Muscle layer of colon (tissue), 2 donors: ENCODE results near the gene ARHGAP8.
"Not testable (repeated sequence)": the region's sequence is repeated elsewhere in the genome, so short reads cannot be mapped to it uniquely, and the experiment has no call there.

ENCODE experiments used
- H3K27ac ChIP-seq: one replicate; pipeline ENCODE4 v1.7.0; 2013; ENCODE audit warnings: low read depth, mild to moderate bottlenecking, low read length, moderate library complexity
- H3K27me3 ChIP-seq, 2 donors: one replicate each; pipeline ENCODE4 v1.7.0; 2013; ENCODE audit warnings: low read length in 2 of 2, mild to moderate bottlenecking in 2 of 2; ENCODE audit not compliant: insufficient read depth in 2 of 2, control insufficient read depth in 1 of 2
- H3K36me3 ChIP-seq: one replicate; pipeline ENCODE4 v1.7.0; 2013; ENCODE audit warnings: mild to moderate bottlenecking, low read length; ENCODE audit not compliant: insufficient read depth
- H3K4me1 ChIP-seq: one replicate; pipeline ENCODE4 v1.7.0; 2013; ENCODE audit warnings: mild to moderate bottlenecking, low read length; ENCODE audit not compliant: insufficient read depth
- H3K4me3 ChIP-seq, 2 donors: one replicate each; pipeline ENCODE4 v1.7.0; 2013; ENCODE audit warnings: low read length in 2 of 2, low read depth in 1 of 2, mild to moderate bottlenecking in 1 of 2, moderate library complexity in 1 of 2
- H3K9ac ChIP-seq: one replicate; pipeline ENCODE4 v1.7.0; 2013; ENCODE audit warnings: low read length
- H3K9me3 ChIP-seq: one replicate; pipeline ENCODE4 v1.7.0; 2013; ENCODE audit warnings: mild to moderate bottlenecking, low read length
- donor health status: abdominal sarcoma.
- donor health status: Adenocarcinoma of cecum.

ARHGAP8 gene

GRCh38 chr22:44845191-44845590 is 92.8 kb downstream of the ARHGAP8 start:
- H3K4me1 ChIP-seq: no peaks in the 10 kb centered on the region
- H3K27me3 ChIP-seq: peaks cover 0 to 1% of the 10 kb centered on the region in 2 donors
- no peak overlapping the region for H3K27ac ChIP-seq
- peaks cover 4% of the 10 kb centered on the region for H3K9me3 ChIP-seq
- no peak overlapping the region for H3K4me3 ChIP-seq
- H3K36me3 ChIP-seq: no peaks in the 10 kb centered on the region
- H3K9ac ChIP-seq: no peak overlapping the region

- peaks cover 0 to 4% of the 10 kb centered on the region in 2 donors for H3K27me3 ChIP-seq
- no peak overlapping the region for H3K4me3 ChIP-seq
- H3K9ac ChIP-seq: no peak overlapping the region
- H3K9me3 ChIP-seq: peaks cover 4% of the 10 kb centered on the region
- H3K27ac ChIP-seq: no peak overlapping the region
- no peaks in the 10 kb centered on the region for H3K36me3 ChIP-seq
- no peaks in the 10 kb centered on the region for H3K4me1 ChIP-seq
Observed at GRCh38 chr22:44845796-44846720, 93.7 kb downstream of the ARHGAP8 start.

- H3K36me3 ChIP-seq: no peaks in the 10 kb centered on the region
- H3K4me1 ChIP-seq: no peaks in the 10 kb centered on the region
Observed at GRCh38 chr22:44846726-44847275, 94.4 kb downstream of the ARHGAP8 start.

GRCh38 chr22:44847380-44847779 is 95.0 kb downstream of the ARHGAP8 start:
- Histone ChIP-seq H3K9ac (no peak overlapping the region), H3K4me3 (no peak overlapping the region), H3K4me1 (no peaks in the 10 kb centered on the region)

More at GRCh38 chr22:44846726-44847275, 94.4 kb downstream of the ARHGAP8 start:
- no peak overlapping the region for H3K4me3 ChIP-seq
- H3K9me3 ChIP-seq: peaks cover 4% of the 10 kb centered on the region
- H3K27me3 ChIP-seq: peaks cover 0 to 4% of the 10 kb centered on the region in 2 donors
- no peak overlapping the region for H3K27ac ChIP-seq
- H3K9ac ChIP-seq: no peak overlapping the region

GRCh38 chr22:44847892-44848291 is 95.5 kb downstream of the ARHGAP8 start:
- Histone ChIP-seq H3K9ac (no peak overlapping the region), H3K27ac (no peak overlapping the region), H3K4me3 (no peak overlapping the region), H3K27me3 (peaks cover 0 to 4% of the 10 kb centered on the region in 2 donors), H3K9me3 (peaks cover 4% of the 10 kb centered on the region), H3K4me1 (no peaks in the 10 kb centered on the region), H3K36me3 (no peaks in the 10 kb centered on the region)

More at GRCh38 chr22:44847380-44847779, 95.0 kb downstream of the ARHGAP8 start:
- H3K27ac ChIP-seq: no peak overlapping the region
- H3K27me3 ChIP-seq: peaks cover 0 to 4% of the 10 kb centered on the region in 2 donors
- no peaks in the 10 kb centered on the region for H3K36me3 ChIP-seq
- H3K9me3 ChIP-seq: peaks cover 4% of the 10 kb centered on the region

GRCh38 chr22:44848296-44848741 is 95.9 kb downstream of the ARHGAP8 start:
- peaks cover 4% of the 10 kb centered on the region for H3K9me3 ChIP-seq
- no peak overlapping the region for H3K4me3 ChIP-seq
- no peak overlapping the region for H3K27ac ChIP-seq
- no peak overlapping the region for H3K9ac ChIP-seq
- no peaks in the 10 kb centered on the region for H3K4me1 ChIP-seq
- H3K36me3 ChIP-seq: no peaks in the 10 kb centered on the region
- H3K27me3 ChIP-seq: peaks cover 0 to 4% of the 10 kb centered on the region in 2 donors

- Histone ChIP-seq H3K27ac (no peak overlapping the region), H3K36me3 (no peaks in the 10 kb centered on the region), H3K9ac (no peak overlapping the region), H3K27me3 (peaks cover 0 to 4% of the 10 kb centered on the region in 2 donors), H3K9me3 (peaks cover 4% of the 10 kb centered on the region), H3K4me1 (no peaks in the 10 kb centered on the region), H3K4me3 (no peak overlapping the region)
Observed at GRCh38 chr22:44848791-44849420, 96.5 kb downstream of the ARHGAP8 start.

GRCh38 chr22:44850946-44851345 is 98.6 kb downstream of the ARHGAP8 start:
- Histone ChIP-seq H3K27ac (no peak overlapping the region), H3K36me3 (no peaks in the 10 kb centered on the region), H3K4me3 (no peak overlapping the region), H3K9ac (no peak overlapping the region), H3K9me3 (no peaks in the 10 kb centered on the region), H3K4me1 (no peaks in the 10 kb centered on the region), H3K27me3 (peaks cover 0 to 4% of the 10 kb centered on the region in 2 donors)

- not testable (repeated sequence) for H3K9me3 ChIP-seq, H3K9ac ChIP-seq, H3K36me3 ChIP-seq, H3K4me3 ChIP-seq, H3K27ac ChIP-seq, H3K4me1 ChIP-seq, H3K27me3 ChIP-seq
Observed at GRCh38 chr22:44854641-44855040, 102.3 kb downstream of the ARHGAP8 start.

- no peak overlapping the region for H3K9ac ChIP-seq
- H3K4me3 ChIP-seq: no peak overlapping the region
- H3K4me1 ChIP-seq: no peaks in the 10 kb centered on the region
- no peaks in the 10 kb centered on the region for H3K36me3 ChIP-seq
- no peak overlapping the region for H3K27ac ChIP-seq
- H3K9me3 ChIP-seq: no peaks in the 10 kb centered on the region
- no peaks in the 10 kb centered on the region for H3K27me3 ChIP-seq
Observed at GRCh38 chr22:44855855-44856254, 103.5 kb downstream of the ARHGAP8 start.

- not testable (repeated sequence) for H3K9me3 ChIP-seq, H3K27me3 ChIP-seq, H3K27ac ChIP-seq
Observed at GRCh38 chr22:44858819-44859218, 106.4 kb downstream of the ARHGAP8 start.

More at GRCh38 chr22:44858819-44859218, 106.4 kb downstream of the ARHGAP8 start:
- not testable (repeated sequence) for H3K4me1 ChIP-seq, H3K36me3 ChIP-seq, H3K9ac ChIP-seq, H3K4me3 ChIP-seq
